Measurements from ENCODE around the gene TACC2.

Gene TACC2

DNA sequence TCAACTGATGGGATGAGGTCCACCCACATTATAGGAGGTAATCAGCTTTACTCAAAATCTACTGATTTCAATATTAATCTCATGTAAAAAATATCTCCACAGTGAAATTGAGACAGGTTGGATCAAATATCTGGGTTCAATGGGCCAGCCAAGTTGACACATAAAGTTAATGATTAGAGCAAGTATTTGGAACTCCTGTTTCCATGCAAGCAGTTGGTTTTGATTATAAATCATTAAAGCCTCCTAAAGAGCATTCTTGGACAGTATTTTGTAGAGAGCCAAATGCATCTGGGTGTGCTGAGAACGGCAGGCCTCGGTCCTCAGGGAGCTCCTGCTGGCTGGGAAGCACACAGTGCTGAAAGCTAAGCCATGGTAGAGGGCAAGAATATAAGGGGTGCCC, 155.2 kb downstream of the TACC2 start:
- DNase-seq (ENCODE audit: low read depth): no peak

DNA sequence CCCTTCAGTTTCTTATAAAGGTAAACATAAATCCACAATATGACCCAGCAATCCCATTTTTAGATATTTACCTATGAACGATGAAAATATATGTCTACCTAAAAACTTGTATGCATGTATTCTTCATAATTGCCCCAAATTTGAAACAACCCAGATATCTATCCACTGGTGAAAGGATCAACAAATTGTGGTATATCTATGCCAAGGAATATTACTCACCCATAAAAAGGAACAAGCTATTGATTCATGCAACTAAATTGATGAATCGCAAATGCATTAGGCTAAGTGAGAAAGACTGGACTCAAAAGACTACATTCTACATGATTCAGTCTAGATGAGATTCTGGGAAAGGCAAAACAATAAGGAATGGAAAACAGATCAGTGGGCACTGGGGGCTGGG, 156.2 kb downstream of the TACC2 start:
- no peak for DNase-seq (ENCODE audit: low read depth)

GRCh38 chr10:122147663-122148062, 158.7 kb downstream of the TACC2 start:
- DNase-seq (ENCODE audit: low read depth): no peak

GRCh38 chr10:122148876-122149560, 160.1 kb downstream of the TACC2 start:
- no peak for DNase-seq (ENCODE audit: low read depth)

- no peak for DNase-seq (ENCODE audit: low read depth)
These were observed 160.9 kb downstream of the TACC2 start for GRCh38 chr10:122149561-122150505.

- DNase-seq (ENCODE audit: low read depth): no peak
These were observed 162.2 kb downstream of the TACC2 start for GRCh38 chr10:122151121-122151694.

GRCh38 chr10:122152544-122152943, 163.6 kb downstream of the TACC2 start:
- no peak for DNase-seq (ENCODE audit: low read depth)

GRCh38 chr10:122154031-122154544, 165.1 kb downstream of the TACC2 start:
- no peak for DNase-seq (ENCODE audit: low read depth)

DNA sequence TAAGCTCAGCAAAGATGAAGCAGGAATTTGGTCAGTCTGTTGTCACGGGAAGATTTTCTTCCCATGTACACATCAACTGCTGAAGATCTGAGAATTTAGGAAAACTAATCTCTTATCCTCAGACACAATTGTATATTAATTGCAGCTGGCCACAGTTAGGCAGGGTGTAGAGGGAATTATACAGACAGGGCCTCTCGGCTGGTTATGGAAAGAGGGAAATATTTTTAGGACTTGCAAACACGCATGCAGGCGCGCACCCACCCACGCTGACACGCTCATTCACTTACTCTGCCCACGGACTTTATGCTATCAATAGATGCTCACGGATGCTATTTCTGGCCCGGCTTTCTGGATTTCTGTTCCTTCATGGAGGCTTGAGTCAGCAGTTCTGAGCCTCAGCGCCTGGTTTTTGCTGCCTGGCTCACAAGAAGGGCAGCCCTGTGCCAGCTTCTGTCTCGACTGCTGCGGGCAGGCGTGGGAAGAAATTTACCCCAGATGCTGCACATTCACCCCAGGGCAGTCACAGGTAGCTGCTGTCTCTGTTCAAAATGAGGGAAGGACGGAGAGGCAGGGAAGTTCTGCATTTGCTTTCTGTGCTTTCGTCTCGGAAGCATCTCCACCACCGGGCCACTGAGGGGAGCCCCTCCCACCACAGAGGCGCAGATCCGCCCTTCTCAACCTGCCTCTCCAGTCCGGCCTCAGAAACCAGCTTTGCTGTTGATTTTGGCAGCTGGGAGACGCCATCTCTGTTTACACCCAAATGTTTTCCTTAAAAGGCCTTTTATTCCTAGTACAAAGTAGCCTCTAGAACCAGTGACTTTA, 165.8 kb downstream of the TACC2 start:
- DNase-seq (ENCODE audit: low read depth): no peak

GRCh38 chr10:122157451-122157850, 168.5 kb downstream of the TACC2 start:
- DNase-seq (ENCODE audit: low read depth): no peak

DNA sequence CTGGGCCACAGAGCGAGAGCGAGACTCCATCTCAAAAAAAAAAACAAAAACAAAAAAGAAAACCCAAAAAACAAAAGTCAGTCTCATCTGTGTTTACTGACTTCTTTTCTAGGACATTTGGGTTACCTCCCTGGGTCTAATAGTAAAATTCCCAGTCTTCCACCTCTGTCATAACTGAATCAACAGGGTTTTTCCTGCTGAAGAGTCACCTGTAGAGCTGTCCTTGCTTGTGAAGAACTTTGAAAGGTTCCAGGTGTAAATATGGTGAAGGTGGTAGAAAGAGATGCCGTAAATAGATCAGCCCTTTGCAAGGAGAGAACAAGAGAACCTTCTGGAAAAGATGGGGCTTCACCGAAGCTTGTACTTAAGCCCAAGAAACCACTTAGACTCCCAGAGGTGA, 169.4 kb downstream of the TACC2 start:
- no peak for DNase-seq (ENCODE audit: low read depth)

DNA sequence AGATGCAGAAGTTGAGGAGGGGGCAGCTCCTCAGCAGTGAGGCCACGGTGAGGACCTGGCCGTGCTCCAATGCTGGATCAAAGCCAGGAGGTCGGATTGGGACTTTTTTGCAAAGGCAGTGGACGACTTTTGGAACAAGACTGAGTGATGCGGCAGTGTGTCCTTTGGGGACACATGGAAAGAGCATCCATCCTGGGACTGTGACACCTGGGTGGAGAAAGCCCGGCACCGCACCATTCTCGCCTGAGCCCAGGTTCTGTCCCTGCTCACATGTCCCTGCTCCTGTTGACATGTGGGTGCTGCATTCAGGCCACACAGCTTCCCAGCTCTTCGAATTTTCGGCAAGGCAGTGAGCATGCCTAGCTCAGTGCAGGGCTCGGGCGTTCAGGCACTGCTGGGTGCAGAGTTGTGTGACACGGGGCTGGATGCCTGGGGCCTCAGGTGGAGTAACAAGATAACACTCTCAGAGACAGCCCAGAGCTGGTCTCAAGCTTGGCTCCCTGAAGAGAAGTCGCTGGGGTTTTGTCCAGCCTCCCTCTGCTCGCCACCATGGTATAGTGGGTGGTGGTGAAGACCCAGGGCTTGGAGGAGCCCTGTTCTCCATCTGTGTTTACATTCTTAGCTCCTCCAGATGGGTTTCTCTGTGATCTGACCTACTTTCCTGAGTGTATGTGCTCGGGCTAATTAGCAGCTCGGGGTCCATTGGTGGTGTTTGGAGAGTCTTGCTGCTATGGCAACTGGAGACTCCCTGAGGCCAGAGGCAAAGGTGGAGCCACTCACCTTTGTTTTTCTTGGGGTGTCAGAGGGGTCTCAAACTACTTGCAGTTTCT, 170.4 kb downstream of the TACC2 start:
- DNase-seq (ENCODE audit: low read depth): no peak

DNA sequence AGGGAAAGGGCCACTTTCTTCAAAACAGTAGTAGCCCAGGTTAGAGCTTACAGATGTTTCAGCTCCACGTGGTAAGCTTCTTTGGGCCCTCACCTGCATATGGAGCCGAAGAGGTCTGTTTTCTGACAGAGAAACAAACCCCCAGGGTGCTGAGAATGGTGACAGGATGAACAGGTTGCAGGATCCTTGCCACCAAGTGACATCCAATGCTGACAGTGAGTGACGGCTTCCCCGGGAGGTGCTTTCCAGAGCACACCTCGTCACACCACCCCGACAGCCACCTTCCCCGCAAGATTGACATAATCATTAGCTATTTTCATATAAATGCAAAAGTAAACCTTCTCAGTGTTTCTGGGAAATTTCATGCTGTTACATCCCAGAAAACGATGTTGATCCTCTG, 172.8 kb downstream of the TACC2 start:
- no peak for DNase-seq (ENCODE audit: low read depth)

DNA sequence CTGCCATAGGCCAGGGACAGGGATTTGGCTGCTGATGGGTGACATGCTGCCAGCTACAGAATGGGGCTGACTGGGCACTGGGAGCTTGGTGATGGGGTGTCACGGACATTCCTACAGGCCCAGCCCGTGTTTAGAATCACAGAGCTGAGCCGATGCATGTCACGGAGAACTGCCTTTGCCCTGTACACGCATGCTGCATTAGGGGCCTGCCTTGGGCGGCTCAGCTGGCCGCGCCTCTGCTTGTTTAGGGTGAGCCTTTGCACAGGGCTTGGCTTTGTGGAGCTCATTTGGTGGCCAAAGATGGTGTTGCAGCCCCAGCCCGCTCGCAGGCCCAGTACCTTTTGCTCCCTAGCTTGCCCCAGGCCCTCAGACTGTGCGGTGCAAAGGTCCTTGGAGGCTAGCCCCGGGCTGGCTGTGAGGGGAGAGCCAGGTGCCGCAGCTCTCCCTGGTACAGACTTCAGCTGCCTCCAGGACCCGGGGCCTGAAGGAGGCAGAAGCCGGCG, 173.8 kb downstream of the TACC2 start:
- no peak for DNase-seq (ENCODE audit: low read depth)

DNA sequence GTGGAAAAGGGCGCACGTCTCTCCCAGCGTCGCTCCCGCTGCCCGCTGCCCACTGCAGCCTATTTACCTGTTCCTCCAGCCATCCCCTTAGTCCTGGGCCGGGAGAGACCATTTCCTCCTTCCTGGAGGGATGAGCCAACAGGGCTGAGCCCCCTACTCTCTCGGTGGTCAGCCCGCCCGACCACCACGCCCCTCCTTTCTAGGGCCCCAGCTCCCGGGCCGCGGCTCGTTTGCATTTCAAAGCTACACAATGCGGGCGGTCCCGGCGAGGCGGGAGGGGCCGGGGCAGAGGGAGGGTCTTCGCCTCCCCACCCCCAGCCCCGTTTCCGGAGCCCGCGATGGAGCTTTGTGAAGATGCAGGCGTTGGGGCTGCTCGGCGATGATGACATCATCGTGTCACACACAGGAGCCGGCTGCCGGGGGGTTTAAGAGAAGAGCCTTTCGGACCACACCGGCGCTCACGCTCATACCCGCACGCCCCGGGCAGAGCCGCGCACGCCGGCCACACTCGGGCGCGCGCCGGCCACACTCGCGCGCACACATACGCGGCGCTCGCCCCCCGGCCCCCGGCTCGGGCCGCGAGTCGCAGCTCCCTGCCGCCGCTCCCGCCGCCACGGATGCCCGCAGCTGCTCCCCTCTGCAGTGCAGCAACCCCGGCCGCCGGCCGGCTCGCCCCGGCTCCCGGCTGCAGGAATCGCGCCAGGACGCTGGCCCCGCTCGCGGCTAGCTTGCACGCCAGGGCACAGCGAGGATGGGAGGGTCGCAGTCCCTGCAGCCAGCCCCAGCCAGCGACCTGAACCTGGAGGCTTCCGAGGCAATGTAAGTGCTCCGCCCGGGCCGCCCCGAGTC, 174.4 kb downstream of the TACC2 start:
- DNase-seq (ENCODE audit: low read depth): no peak

DNA sequence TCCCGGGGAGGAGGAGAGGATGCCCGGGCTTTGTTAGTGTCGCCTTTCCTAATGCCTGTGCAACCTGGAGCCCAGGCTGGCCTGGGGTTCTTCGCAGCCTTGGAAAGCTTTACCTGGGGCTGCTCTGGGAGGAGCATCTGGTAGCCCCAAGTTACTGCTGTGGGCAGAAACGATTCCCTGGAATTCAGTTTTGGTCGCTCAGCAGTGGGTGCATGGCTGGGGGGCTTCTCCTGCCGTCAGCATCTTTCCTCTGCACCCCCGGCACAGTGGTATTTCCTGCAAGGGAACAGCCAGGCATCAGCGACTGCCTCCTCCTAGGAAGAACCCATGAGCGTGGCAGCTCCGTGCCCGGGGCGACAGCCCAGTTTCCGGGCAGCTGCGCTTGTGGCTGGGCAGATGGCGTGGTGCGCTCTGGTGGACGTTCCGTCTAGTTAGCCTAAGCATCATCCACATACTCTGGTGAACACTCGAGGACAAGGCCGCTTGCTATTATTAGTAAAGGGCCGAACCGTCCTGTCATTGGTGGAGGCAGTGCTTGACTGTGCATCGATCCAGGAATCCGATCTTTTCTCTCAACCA, 175.1 kb downstream of the TACC2 start:
- DNase-seq (ENCODE audit: low read depth): no peak

GRCh38 chr10:122164815-122165483, 176.0 kb downstream of the TACC2 start:
- DNase-seq (ENCODE audit: low read depth): no peak

- no peak for DNase-seq (ENCODE audit: low read depth)
These were observed 176.7 kb downstream of the TACC2 start for GRCh38 chr10:122165484-122166276.

Data from stimulated activated CD4-positive, alpha-beta T cell treated with anti-CD3 and anti-CD28 coated beads, Interleukin-2, amount 100 ng/mL, for 4 hours (primary cell).